H1 (cell line): ENCODE data around the gene GMEB1. TPM values are rescaled to one million over a fixed set of nuclear protein-coding genes. Genes with fewer than 3 reads are reported as not detected.

Experiments used
- CTCF ChIA-PET: fragments of 300-600 bp; sonication (Branson Sonifier 250); formaldehyde crosslinking; loops from one replicate; lab custom pipeline; 2021; ENCODE audit not compliant: partially characterized antibody; lab: Charles Lee
- POLR2A ChIA-PET: fragments of 300-600 bp; sonication (Branson Sonifier 250); formaldehyde crosslinking; loops from one replicate; lab custom pipeline; 2021; ENCODE audit warnings: inconsistent platforms; ENCODE audit not compliant: partially characterized antibody; lab: Charles Lee
- DNase-seq, 2 experiments: peaks; one replicate each; pipeline versions ENCODE4 v3.0.0 to v3.0.0-alpha.2; 2010 to 2022; ENCODE audit warnings: low spot score in 2 of 2, low read depth in 1 of 2, mixed read lengths in 1 of 2
- FAIRE-seq: peaks from 2 replicates; lab custom pipeline; 2011; peaks lifted over from hg19 to GRCh38; lab: Jason Lieb, UNC
- H2AFZ ChIP-seq: 2 replicates; pipeline ENCODE4 v1.8.1; 2012; ENCODE audit warnings: low read length, inconsistent platforms
- H2AK5ac ChIP-seq: 2 replicates; pipeline ENCODE4 v1.6.1; 2013; ENCODE audit warnings: low read depth, low read length
- H2BK120ac ChIP-seq: replicated peaks from 2 replicates; pipeline ENCODE3; 2013; ENCODE audit warnings: low read depth, low read length, inconsistent platforms
- H2BK12ac ChIP-seq: 2 replicates; pipeline ENCODE4 v1.6.1; 2013; ENCODE audit warnings: low read depth, low read length
- H2BK15ac ChIP-seq: 2 replicates; pipeline ENCODE4 v1.6.1; 2013; ENCODE audit warnings: low read length
- H2BK20ac ChIP-seq: 2 replicates; pipeline ENCODE4 v1.6.1; 2013; ENCODE audit warnings: low read length
- H2BK5ac ChIP-seq: 2 replicates; pipeline ENCODE4 v1.6.1; 2013; ENCODE audit warnings: low read depth, low read length
- H3K14ac ChIP-seq: 2 replicates; pipeline ENCODE4 v1.6.1; 2013; ENCODE audit warnings: inconsistent platforms; ENCODE audit not compliant: insufficient read length
- H3K18ac ChIP-seq: 2 replicates; pipeline ENCODE4 v1.6.1; 2013; ENCODE audit warnings: low read length; ENCODE audit errors: extremely low read depth
- H3K23ac ChIP-seq: 2 replicates; pipeline ENCODE4 v1.6.1; 2013; ENCODE audit warnings: inconsistent platforms; ENCODE audit not compliant: insufficient read length
- H3K23me2 ChIP-seq: 2 replicates; pipeline ENCODE4 v1.6.1; 2013; ENCODE audit warnings: low read depth, low read length
- H3K27ac ChIP-seq: 2 replicates; pipeline ENCODE4 v1.6.1; 2011; ENCODE audit warnings: low read depth, low read length, inconsistent platforms
- H3K27me3 ChIP-seq, 4 experiments: replicated peaks in 1 of 4; 1 replicate in 1 of 4; 2 replicates in 3 of 4; pipeline versions ENCODE4 v1.6.1 to v1.8.1; 2011 to 2013; ENCODE audit warnings: low read length in 3 of 4, mild to moderate bottlenecking in 3 of 4, inconsistent platforms in 2 of 4, mixed read lengths in 2 of 4, moderate library complexity in 1 of 4; ENCODE audit not compliant: control insufficient read depth in 3 of 4, insufficient read depth in 3 of 4; ENCODE audit errors: extremely low read depth in 1 of 4
- H3K36me3 ChIP-seq, 4 experiments: 2 replicates each; pipeline versions ENCODE4 v1.6.1 to v1.8.1; 2011 to 2013; ENCODE audit warnings: mild to moderate bottlenecking in 4 of 4, low read length in 3 of 4, moderate library complexity in 2 of 4, control low read depth in 1 of 4, inconsistent platforms in 1 of 4; ENCODE audit not compliant: insufficient read depth in 4 of 4, control insufficient read depth in 2 of 4
- H3K4ac ChIP-seq: replicated peaks from 2 replicates; pipeline ENCODE3; 2013; ENCODE audit warnings: low read length, low read depth, mixed read lengths, inconsistent platforms; ENCODE audit not compliant: insufficient read length
- H3K4me1 ChIP-seq, 4 experiments: replicated peaks in 1 of 4; 1 replicate in 1 of 4; 2 replicates in 3 of 4; pipeline versions ENCODE4 v1.6.1 to v1.8.1; 2011 to 2013; ENCODE audit warnings: low read length in 3 of 4, inconsistent platforms in 2 of 4, mixed read lengths in 1 of 4; ENCODE audit not compliant: insufficient read depth in 4 of 4, control insufficient read depth in 3 of 4
- H3K4me2 ChIP-seq, 2 experiments: 2 replicates each; pipeline versions ENCODE4 v1.6.1 to v1.8.1; 2011 to 2013; ENCODE audit warnings: low read depth in 2 of 2, low read length in 2 of 2, control low read depth in 1 of 2, inconsistent platforms in 1 of 2, mild to moderate bottlenecking in 1 of 2; ENCODE audit not compliant: insufficient read depth in 1 of 2
- H3K4me3 ChIP-seq, 4 experiments: fragments of 200-600, 300-600 bp in 1 of 4; sonication (generic), shearing (Covaris generic), sonication (Bioruptor Twin) in 1 of 4; 2 replicates each; pipeline versions ENCODE4 v1.5.1 to v1.8.1; 2011 to 2016; ENCODE audit warnings: low read length in 4 of 4, low read depth in 3 of 4, control low read depth in 2 of 4, inconsistent platforms in 2 of 4, mild to moderate bottlenecking in 2 of 4, mixed read lengths in 1 of 4, moderate library complexity in 1 of 4; ENCODE audit not compliant: insufficient read depth in 2 of 4; ENCODE audit errors: extremely low read depth in 1 of 4
- H3K56ac ChIP-seq: replicated peaks from 2 replicates; pipeline ENCODE3; 2013; ENCODE audit warnings: low read depth, mild to moderate bottlenecking, mixed read lengths, low read length, inconsistent platforms; ENCODE audit not compliant: insufficient read length
- H3K79me1 ChIP-seq: 2 replicates; pipeline ENCODE4 v1.6.1; 2013; ENCODE audit warnings: low read depth, low read length, control low read depth
- H3K79me2 ChIP-seq, 2 experiments: 2 replicates each; pipeline versions ENCODE4 v1.6.1 to v1.8.1; 2012 to 2013; ENCODE audit warnings: low read length in 2 of 2, mild to moderate bottlenecking in 2 of 2, inconsistent platforms in 1 of 2; ENCODE audit not compliant: insufficient read depth in 2 of 2, control insufficient read depth in 1 of 2
- H3K9ac ChIP-seq, 4 experiments: replicated peaks in 1 of 4; 1 replicate in 1 of 4; 2 replicates in 3 of 4; pipeline versions ENCODE4 v1.6.1 to v1.8.1; 2011 to 2013; ENCODE audit warnings: low read depth in 3 of 4, low read length in 3 of 4, control low read depth in 2 of 4, mild to moderate bottlenecking in 2 of 4, moderate library complexity in 2 of 4, inconsistent platforms in 1 of 4; ENCODE audit errors: extremely low read depth in 1 of 4
- H3K9me3 ChIP-seq, 2 experiments: 2 replicates each; pipeline versions ENCODE4 v1.6.1 to v1.8.1; 2012 to 2013; ENCODE audit warnings: mild to moderate bottlenecking in 2 of 2, moderate library complexity in 2 of 2, control low read depth in 1 of 2, inconsistent platforms in 1 of 2, low read depth in 1 of 2, low read length in 1 of 2, mixed read lengths in 1 of 2; ENCODE audit not compliant: insufficient read depth in 2 of 2
- H4K20me1 ChIP-seq, 2 experiments: replicated peaks in 1 of 2; 2 replicates each; pipeline versions ENCODE3 to v1.8.1; 2011 to 2013; ENCODE audit warnings: inconsistent platforms in 2 of 2, low read length in 2 of 2, mild to moderate bottlenecking in 1 of 2; ENCODE audit not compliant: insufficient read depth in 2 of 2, control insufficient read depth in 1 of 2
- H4K5ac ChIP-seq: 2 replicates; pipeline ENCODE4 v1.6.1; 2013; ENCODE audit warnings: low read length, low read depth, mixed read lengths, inconsistent platforms; ENCODE audit not compliant: insufficient read length
- H4K8ac ChIP-seq: 2 replicates; pipeline ENCODE4 v1.8.0; 2013; ENCODE audit warnings: mild to moderate bottlenecking, moderate library complexity, low read length, inconsistent platforms; ENCODE audit not compliant: insufficient read depth; ENCODE audit errors: extremely low read depth
- H4K91ac ChIP-seq: replicated peaks from 2 replicates; pipeline ENCODE3; 2013; ENCODE audit warnings: low read length, mixed read lengths, inconsistent platforms; ENCODE audit not compliant: insufficient read length
- BACH1 ChIP-seq: IDR thresholded peaks from 2 replicates; pipeline ENCODE4 v1.6.1; 2012; ENCODE audit warnings: low read length, improper control_type of control experiment
- CTBP2 ChIP-seq: IDR thresholded peaks from 2 replicates; pipeline ENCODE4 v1.7.0; 2011; ENCODE audit warnings: borderline replicate concordance, mild to moderate bottlenecking, moderate library complexity, mixed read lengths, low read length; ENCODE audit not compliant: insufficient read depth, insufficient read length
- GTF2F1 ChIP-seq: IDR thresholded peaks from 2 replicates; pipeline ENCODE4 v1.6.1; 2012; ENCODE audit warnings: low read depth, low read length, improper control_type of control experiment, borderline replicate concordance
- HDAC6 ChIP-seq: IDR thresholded peaks from one replicate; pipeline ENCODE4 v1.7.1; 2012; ENCODE audit warnings: low read depth, mild to moderate bottlenecking, inconsistent platforms, low read length, moderate library complexity
- KDM4A ChIP-seq: IDR thresholded peaks from one replicate; pipeline ENCODE4 v1.7.1; 2012; ENCODE audit warnings: low read depth, mild to moderate bottlenecking, moderate library complexity, low read length, inconsistent platforms; ENCODE audit not compliant: severe bottlenecking
- MAFK ChIP-seq: IDR thresholded peaks from 2 replicates; pipeline ENCODE4 v1.6.1; 2012; ENCODE audit warnings: low read depth, mild to moderate bottlenecking, improper control_type of control experiment, low read length
- WGBS, 2 experiments: shearing (Covaris generic) in 1 of 2; methylation state at CpG; one replicate each; pipeline versions ENCODE4 v1.1.6 to v1.1.7; 2013 to 2015; ENCODE audit warnings: low lambda C conversion rate in 2 of 2, mixed read lengths in 2 of 2, inconsistent platforms in 1 of 2, low coverage in 1 of 2, missing lambda C conversion rate in 1 of 2; ENCODE audit not compliant: insufficient replicate concordance in 2 of 2, insufficient coverage in 1 of 2, insufficient read length in 1 of 2; ENCODE audit errors: extremely low coverage in 1 of 2, missing lambda C conversion rate in 1 of 2; 5-methylcytosine and 5-hydroxymethylcytosine counted together
- polyA plus RNA-seq, 7 experiments: library from polyadenylated mRNA; depleted of rRNA in 3 of 7; stranded (reverse) in 5 of 7; unstranded in 2 of 7; fragments of >200 nt in 5 of 7; fragments of 200-250 nt in 2 of 7; gene quantifications; 1 replicate in 5 of 7; 2 replicates in 1 of 7; 4 replicates in 1 of 7; pipeline versions ENCODE4 v1.2.1 to v1.2.3, GENCODE V29; 2011 to 2013; ENCODE audit warnings: missing spikeins in 2 of 7, mixed read lengths in 2 of 7
- total RNA-seq: library from RNA; stranded (reverse); fragmentation: NEBNext Ultra II Directional; extraction: Animal tissue kit (Norgen Biotek cat#: 25700); gene quantifications from 2 replicates; pipeline ENCODE4 v1.2.1, GENCODE V29; 2021

Gene GMEB1
- total and polyA plus RNA-seq, 2 of the 8 experiments (the other 6 are each of a cell fraction or from before 2014, with no cell fraction given), result 13.3 to 26.2 TPM

- Histone ChIP-seq H4K91ac (no peak overlapping the region), H4K8ac (no peak overlapping the region), H3K9ac (no peak overlapping the region), H3K27me3 (no peaks in the 10 kb centered on the region), H3K79me1 (no peaks in the 10 kb centered on the region), H2AFZ (no peak overlapping the region), H2BK12ac (no peak overlapping the region), H2BK5ac (0 out of 2 replicates have a peak overlapping the region, but pooled peaks have one; percentile 9), H3K4me1 (no peaks in the 10 kb centered on the region), H3K9me3 (no peaks in the 10 kb centered on the region), H3K23ac (no peak overlapping the region), H2AK5ac (no peak overlapping the region), H3K36me3 (peaks cover 3 to 17% (median 9%) of the 10 kb centered on the region in 4 experiments; a peak in 7 of 8 replicates), H3K79me2 (no peaks in the 10 kb centered on the region), H2BK20ac (no peak overlapping the region), H3K27ac (no peak overlapping the region), H3K23me2 (no peaks in the 10 kb centered on the region), H2BK15ac (no peak overlapping the region), H3K4me2 (no peak overlapping the region), H3K4ac (no peak overlapping the region), H4K20me1 (no peaks in the 10 kb centered on the region), H2BK120ac (no peak overlapping the region), H4K5ac (no peak overlapping the region), H3K56ac (no peak overlapping the region), H3K18ac (no peak overlapping the region), H3K4me3 (no peak overlapping the region), H3K14ac (no peak overlapping the region)
- DNase-seq, result no peak
- peak; percentile 52 for FAIRE-seq
- 99% methylated on average over 4 of the region's 4 CpGs; no CpG with 5 or more reads in 1 of the 2 experiments for WGBS, 2 experiments
- ChIA-PET POLR2A (interaction anchor here (1.2 to 13.5 kb wide), 6 partner anchors 9 to 70 kb away, joined by 3 to 185 read pairs (median 5); partner anchors contain the start of genes RNU11 and YTHDF2), CTCF (interaction anchor here (0.7 to 1.2 kb wide), 4 partner anchors 9 to 158 kb away, joined by 3 to 5 read pairs (median 3); no protein-coding TSS in a partner anchor)
- TF ChIP-seq BACH1 (peak; percentile 88), KDM4A (no peak), CTBP2 (no peak), GTF2F1 (no peak), MAFK (peak; percentile 84), HDAC6 (no peak)
Measured at GRCh38 chr1:28718586-28719331, 50.2 kb downstream of the GMEB1 start.
